ENCODE data around the gene GPR27. TPM values are rescaled to one million over a fixed set of nuclear protein-coding genes. Genes with fewer than 3 reads are reported as not detected.

GPR27 gene, protein sequence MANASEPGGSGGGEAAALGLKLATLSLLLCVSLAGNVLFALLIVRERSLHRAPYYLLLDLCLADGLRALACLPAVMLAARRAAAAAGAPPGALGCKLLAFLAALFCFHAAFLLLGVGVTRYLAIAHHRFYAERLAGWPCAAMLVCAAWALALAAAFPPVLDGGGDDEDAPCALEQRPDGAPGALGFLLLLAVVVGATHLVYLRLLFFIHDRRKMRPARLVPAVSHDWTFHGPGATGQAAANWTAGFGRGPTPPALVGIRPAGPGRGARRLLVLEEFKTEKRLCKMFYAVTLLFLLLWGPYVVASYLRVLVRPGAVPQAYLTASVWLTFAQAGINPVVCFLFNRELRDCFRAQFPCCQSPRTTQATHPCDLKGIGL
- 23.4 TPM for polyA plus RNA-seq (2013)

- POLR2A ChIA-PET: interaction anchor here (1.1 to 1.7 kb wide), 2 partner anchors 26 to 32 kb away, joined by 3 to 4 read pairs; no protein-coding TSS in a partner anchor
- CTCF ChIA-PET: interaction anchor here (0.9 to 1.8 kb wide), 5 partner anchors 10 to 105 kb away, joined by 3 to 9 read pairs (median 6); no protein-coding TSS in a partner anchor
- Histone ChIP-seq H3K4me1 (ENCODE audit: control extremely low read depth in 1 of 4, control insufficient read depth in 4 of 4, insufficient read depth in 4 of 4, low read length in 3 of 4) (peaks cover 0 to 33% (median 16%) of the 10 kb centered on the region in 4 experiments), H3K9me3 (ENCODE audit: control extremely low read depth in 1 of 5, control insufficient read depth in 4 of 5, insufficient read depth in 2 of 5, low read depth in 1 of 5, low read length in 4 of 5) (no peaks in the 10 kb centered on the region), H3K36me3 (ENCODE audit: control insufficient read depth in 4 of 4, insufficient read depth in 4 of 4, low read length in 3 of 4) (no peaks in the 10 kb centered on the region), H3K4me3 (ENCODE audit: control insufficient read depth in 1 of 7, extremely low read depth in 1 of 7, insufficient read depth in 4 of 7, low read depth in 2 of 7, low read length in 6 of 7) (peak within 1 kb of the TSS; percentile 55 to 86 (median 73)), H3K27me3 (replicated peaks in 2 of 5; ENCODE audit: control insufficient read depth in 4 of 5, insufficient read depth in 5 of 5, low read length in 4 of 5) (peaks cover 0 to 25% (median 9%) of the 10 kb centered on the region in 5 experiments), H3K27ac (ENCODE audit: insufficient read depth in 1 of 2, low read depth in 1 of 2, low read length in 2 of 2, poor library complexity in 1 of 2, severe bottlenecking in 2 of 2) (no peak within 1 kb of the TSS)
- peak; percentile 51 to 78 (median 72) for DNase-seq
- under 1% methylated on average over 119 of the region's 131 CpGs for WGBS (ENCODE audit: insufficient coverage)
Observed at GRCh38 chr3:71753701-71754609, at the start of gene GPR27. Gene GPR27, plus strand, starts transcription at chr3:71753855. Its CDS starts 195 bp downstream, at chr3:71754050.

- Histone ChIP-seq H3K27ac (ENCODE audit: insufficient read depth in 1 of 2, low read depth in 1 of 2, low read length in 2 of 2, poor library complexity in 1 of 2, severe bottlenecking in 2 of 2) (no peak overlapping the region), H3K4me3 (ENCODE audit: control insufficient read depth in 1 of 7, extremely low read depth in 1 of 7, insufficient read depth in 4 of 7, low read depth in 2 of 7, low read length in 6 of 7) (no peak overlapping the region), H3K36me3 (ENCODE audit: control insufficient read depth in 4 of 4, insufficient read depth in 4 of 4, low read length in 3 of 4) (peaks cover 0 to 25% (median 1%) of the 10 kb centered on the region in 4 experiments), H3K4me1 (ENCODE audit: control extremely low read depth in 1 of 4, control insufficient read depth in 4 of 4, insufficient read depth in 4 of 4, low read length in 3 of 4) (peaks cover 28 to 60% (median 44%) of the 10 kb centered on the region in 4 experiments), H3K27me3 (replicated peaks in 2 of 5; ENCODE audit: control insufficient read depth in 4 of 5, insufficient read depth in 5 of 5, low read length in 4 of 5) (no peaks in the 10 kb centered on the region), H3K9me3 (ENCODE audit: control extremely low read depth in 1 of 5, control insufficient read depth in 4 of 5, insufficient read depth in 2 of 5, low read depth in 1 of 5, low read length in 4 of 5) (no peaks in the 10 kb centered on the region)
- no peak for DNase-seq
- ChIA-PET CTCF (interaction anchor here (1.0 to 1.4 kb wide), 3 partner anchors 9 to 25 kb away, joined by 3 to 5 read pairs (median 4); no protein-coding TSS in a partner anchor), POLR2A (no interaction called here)
Observed at GRCh38 chr3:71704915-71705314, 48.7 kb upstream of the GPR27 start.

GRCh38 chr3:71705681-71706080 lies 48.0 kb upstream of the GPR27 start:
- 91% methylated on average over 4 of the region's 5 CpGs for WGBS (ENCODE audit: insufficient coverage)
- Histone ChIP-seq H3K4me3 (ENCODE audit: control insufficient read depth in 1 of 7, extremely low read depth in 1 of 7, insufficient read depth in 4 of 7, low read depth in 2 of 7, low read length in 6 of 7) (no peak overlapping the region), H3K27me3 (replicated peaks in 2 of 5; ENCODE audit: control insufficient read depth in 4 of 5, insufficient read depth in 5 of 5, low read length in 4 of 5) (no peaks in the 10 kb centered on the region), H3K36me3 (ENCODE audit: control insufficient read depth in 4 of 4, insufficient read depth in 4 of 4, low read length in 3 of 4) (peaks cover 0 to 27% (median 1%) of the 10 kb centered on the region in 4 experiments), H3K4me1 (ENCODE audit: control extremely low read depth in 1 of 4, control insufficient read depth in 4 of 4, insufficient read depth in 4 of 4, low read length in 3 of 4) (peaks cover 27 to 57% (median 48%) of the 10 kb centered on the region in 4 experiments), H3K9me3 (ENCODE audit: control extremely low read depth in 1 of 5, control insufficient read depth in 4 of 5, insufficient read depth in 2 of 5, low read depth in 1 of 5, low read length in 4 of 5) (no peaks in the 10 kb centered on the region), H3K27ac (ENCODE audit: insufficient read depth in 1 of 2, low read depth in 1 of 2, low read length in 2 of 2, poor library complexity in 1 of 2, severe bottlenecking in 2 of 2) (no peak overlapping the region)
- DNase-seq: no peak
- POLR2A ChIA-PET: no interaction called here
- CTCF ChIA-PET: interaction anchor here (0.8 kb wide), 1 partner anchor 176 kb away, joined by 3 read pairs; no protein-coding TSS in a partner anchor

GRCh38 chr3:71707595-71707994 lies 46.1 kb upstream of the GPR27 start:
- POLR2A ChIA-PET: no interaction called here
- CTCF ChIA-PET: no interaction called here
- WGBS (ENCODE audit: insufficient coverage): 93% methylated on average over 3 of the region's 5 CpGs
- no peak for DNase-seq
- H3K9me3 ChIP-seq (ENCODE audit: control extremely low read depth in 1 of 5, control insufficient read depth in 4 of 5, insufficient read depth in 2 of 5, low read depth in 1 of 5, low read length in 4 of 5): no peaks in the 10 kb centered on the region
- no peak overlapping the region for H3K27ac ChIP-seq (ENCODE audit: insufficient read depth in 1 of 2, low read depth in 1 of 2, low read length in 2 of 2, poor library complexity in 1 of 2, severe bottlenecking in 2 of 2)
- H3K27me3 ChIP-seq (replicated peaks in 2 of 5; ENCODE audit: control insufficient read depth in 4 of 5, insufficient read depth in 5 of 5, low read length in 4 of 5): no peaks in the 10 kb centered on the region
- H3K4me1 ChIP-seq (ENCODE audit: control extremely low read depth in 1 of 4, control insufficient read depth in 4 of 4, insufficient read depth in 4 of 4, low read length in 3 of 4): peaks cover 9 to 42% (median 31%) of the 10 kb centered on the region in 4 experiments
- H3K36me3 ChIP-seq (ENCODE audit: control insufficient read depth in 4 of 4, insufficient read depth in 4 of 4, low read length in 3 of 4): peaks cover 0 to 27% (median 1%) of the 10 kb centered on the region in 4 experiments
- no peak overlapping the region for H3K4me3 ChIP-seq (ENCODE audit: control insufficient read depth in 1 of 7, extremely low read depth in 1 of 7, insufficient read depth in 4 of 7, low read depth in 2 of 7, low read length in 6 of 7)

- CTCF ChIA-PET: interaction anchor here (0.7 to 5.4 kb wide), 6 partner anchors 13 to 1101 kb away, joined by 3 to 59 read pairs (median 4); no protein-coding TSS in a partner anchor
Observed at GRCh38 chr3:71708476-71709105, 45.1 kb upstream of the GPR27 start.

DNA sequence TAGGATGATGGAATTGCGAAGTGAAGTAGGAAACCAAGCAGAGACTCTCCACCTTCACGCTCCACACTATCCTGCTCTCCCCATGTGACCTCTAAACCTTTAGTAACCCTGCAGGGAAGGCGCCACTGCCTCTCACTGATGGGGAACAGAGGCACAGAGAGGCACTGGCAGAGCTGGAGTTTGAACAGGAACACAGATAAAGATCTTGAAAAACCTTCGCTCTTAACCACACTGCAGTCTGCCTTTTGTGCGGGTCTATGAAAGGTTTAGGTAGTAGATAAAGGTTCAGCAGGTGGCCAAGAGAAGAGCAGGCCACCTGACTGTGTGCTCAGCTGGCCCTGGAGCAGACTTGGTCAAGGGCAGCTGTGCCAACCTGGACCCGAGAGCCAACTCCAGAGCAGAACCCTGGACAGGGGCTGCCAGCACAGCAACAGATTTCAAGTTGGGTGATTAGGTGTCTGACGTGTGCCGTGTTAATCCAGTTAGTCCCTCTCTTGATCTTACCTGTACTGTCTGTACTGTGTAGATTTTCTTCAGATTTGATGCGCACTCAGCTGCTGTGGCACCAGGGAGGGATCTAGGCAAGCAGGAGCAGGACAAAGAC lies 43.6 kb upstream of the GPR27 start:
- H3K4me3 ChIP-seq (ENCODE audit: control insufficient read depth in 1 of 7, extremely low read depth in 1 of 7, insufficient read depth in 4 of 7, low read depth in 2 of 7, low read length in 6 of 7): no peak overlapping the region
- no peak for DNase-seq
- peaks cover 0 to 28% (median 1%) of the 10 kb centered on the region in 4 experiments for H3K36me3 ChIP-seq (ENCODE audit: control insufficient read depth in 4 of 4, insufficient read depth in 4 of 4, low read length in 3 of 4)
- ChIA-PET CTCF (interaction anchor here (1.1 to 5.4 kb wide), 10 partner anchors 10 to 1112 kb away, joined by 3 to 59 read pairs (median 6); no protein-coding TSS in a partner anchor), POLR2A (no interaction called here)
- H3K9me3 ChIP-seq (ENCODE audit: control extremely low read depth in 1 of 5, control insufficient read depth in 4 of 5, insufficient read depth in 2 of 5, low read depth in 1 of 5, low read length in 4 of 5): no peaks in the 10 kb centered on the region
- no peak overlapping the region for H3K27ac ChIP-seq (ENCODE audit: insufficient read depth in 1 of 2, low read depth in 1 of 2, low read length in 2 of 2, poor library complexity in 1 of 2, severe bottlenecking in 2 of 2)
- H3K27me3 ChIP-seq (replicated peaks in 2 of 5; ENCODE audit: control insufficient read depth in 4 of 5, insufficient read depth in 5 of 5, low read length in 4 of 5): no peaks in the 10 kb centered on the region
- peaks cover 3 to 20% (median 15%) of the 10 kb centered on the region in 4 experiments for H3K4me1 ChIP-seq (ENCODE audit: control extremely low read depth in 1 of 4, control insufficient read depth in 4 of 4, insufficient read depth in 4 of 4, low read length in 3 of 4)
- WGBS (ENCODE audit: insufficient coverage): 85% methylated on average over 5 of the region's 9 CpGs

More at GRCh38 chr3:71708476-71709105, 45.1 kb upstream of the GPR27 start:
- peak in 1 of 3 donors; percentile 24 for DNase-seq
- Histone ChIP-seq H3K4me3 (ENCODE audit: control insufficient read depth in 1 of 7, extremely low read depth in 1 of 7, insufficient read depth in 4 of 7, low read depth in 2 of 7, low read length in 6 of 7) (no peak overlapping the region), H3K9me3 (ENCODE audit: control extremely low read depth in 1 of 5, control insufficient read depth in 4 of 5, insufficient read depth in 2 of 5, low read depth in 1 of 5, low read length in 4 of 5) (no peaks in the 10 kb centered on the region), H3K4me1 (ENCODE audit: control extremely low read depth in 1 of 4, control insufficient read depth in 4 of 4, insufficient read depth in 4 of 4, low read length in 3 of 4) (peaks cover 3 to 32% (median 23%) of the 10 kb centered on the region in 4 experiments), H3K36me3 (ENCODE audit: control insufficient read depth in 4 of 4, insufficient read depth in 4 of 4, low read length in 3 of 4) (peaks cover 0 to 27% (median 1%) of the 10 kb centered on the region in 4 experiments), H3K27me3 (replicated peaks in 2 of 5; ENCODE audit: control insufficient read depth in 4 of 5, insufficient read depth in 5 of 5, low read length in 4 of 5) (no peaks in the 10 kb centered on the region), H3K27ac (ENCODE audit: insufficient read depth in 1 of 2, low read depth in 1 of 2, low read length in 2 of 2, poor library complexity in 1 of 2, severe bottlenecking in 2 of 2) (no peak overlapping the region)
- WGBS (ENCODE audit: insufficient coverage): 64% methylated on average over 6 of the region's 7 CpGs
- POLR2A ChIA-PET: interaction anchor here (1.0 kb wide), 1 partner anchor 150 kb away, joined by 3 read pairs; no protein-coding TSS in a partner anchor
